ENCODE measurements around the gene FBN3.
"Not testable (repeated sequence)": the region's sequence is repeated elsewhere in the genome, so short reads cannot be mapped to it uniquely, and the experiment has no call there.

FBN3 gene

DNA sequence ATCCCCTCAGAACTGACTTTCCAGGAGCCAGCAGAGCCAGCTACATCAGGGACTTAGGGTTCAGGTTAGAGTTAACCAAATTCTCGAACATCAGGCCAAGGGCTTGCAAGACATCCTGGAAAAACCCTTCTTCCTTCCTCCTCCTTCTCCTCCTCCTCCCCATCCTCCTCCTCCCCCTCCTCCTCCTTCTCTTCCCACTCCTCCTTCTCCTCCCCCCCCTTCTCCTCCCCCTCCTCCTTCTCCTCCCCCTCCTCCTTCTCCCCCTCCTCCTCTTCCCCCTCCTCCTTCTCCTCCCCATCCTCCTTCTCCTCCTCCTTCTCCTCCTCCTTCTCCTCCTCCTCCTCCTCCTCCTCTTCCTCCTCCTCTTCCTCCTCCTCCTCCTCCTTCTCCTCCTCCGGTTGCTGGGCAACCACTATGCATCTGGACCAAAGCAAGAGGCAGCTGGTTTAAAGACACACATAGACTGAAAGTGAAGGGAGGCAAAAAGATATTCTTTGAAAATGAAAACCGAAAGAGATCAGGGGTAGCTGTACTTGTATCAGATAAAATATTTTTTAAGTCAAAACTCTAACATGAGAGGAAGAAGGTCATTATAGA, 102.7 kb downstream of the FBN3 start:
- DNase-seq, result no peak

GRCh38 chr19:8045872-8046568, 103.4 kb downstream of the FBN3 start:
- DNase-seq, result no peak

GRCh38 chr19:8044018-8044417, 105.4 kb downstream of the FBN3 start:
- DNase-seq, result no peak

DNA sequence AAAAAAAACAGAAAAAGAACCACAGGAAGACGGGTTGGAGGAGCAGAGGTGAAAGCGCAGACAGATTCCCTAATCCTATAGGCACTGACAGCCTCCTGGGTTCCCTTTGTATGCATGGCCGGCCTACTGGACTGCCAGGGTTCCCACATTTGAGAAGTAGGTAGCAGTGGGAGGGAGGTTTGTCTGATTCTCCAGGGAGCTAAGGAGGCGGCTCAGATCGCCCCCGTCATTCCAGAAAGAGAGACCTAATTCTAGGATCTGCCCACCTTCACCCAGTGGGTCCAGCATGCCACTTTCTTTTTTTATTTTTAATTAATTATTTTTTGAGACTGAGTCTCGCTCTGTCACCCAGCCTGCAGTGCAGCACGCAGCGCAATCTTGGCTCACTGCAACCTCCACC, 106.5 kb downstream of the FBN3 start:
- no peak for DNase-seq

GRCh38 chr19:8041531-8041931, 107.9 kb downstream of the FBN3 start:
- DNase-seq, result no peak

- DNase-seq, result no peak
Measured at GRCh38 chr19:8039231-8039630, 110.2 kb downstream of the FBN3 start.

- DNase-seq, result no peak
Measured at GRCh38 chr19:8038815-8039214, 110.6 kb downstream of the FBN3 start.

DNA sequence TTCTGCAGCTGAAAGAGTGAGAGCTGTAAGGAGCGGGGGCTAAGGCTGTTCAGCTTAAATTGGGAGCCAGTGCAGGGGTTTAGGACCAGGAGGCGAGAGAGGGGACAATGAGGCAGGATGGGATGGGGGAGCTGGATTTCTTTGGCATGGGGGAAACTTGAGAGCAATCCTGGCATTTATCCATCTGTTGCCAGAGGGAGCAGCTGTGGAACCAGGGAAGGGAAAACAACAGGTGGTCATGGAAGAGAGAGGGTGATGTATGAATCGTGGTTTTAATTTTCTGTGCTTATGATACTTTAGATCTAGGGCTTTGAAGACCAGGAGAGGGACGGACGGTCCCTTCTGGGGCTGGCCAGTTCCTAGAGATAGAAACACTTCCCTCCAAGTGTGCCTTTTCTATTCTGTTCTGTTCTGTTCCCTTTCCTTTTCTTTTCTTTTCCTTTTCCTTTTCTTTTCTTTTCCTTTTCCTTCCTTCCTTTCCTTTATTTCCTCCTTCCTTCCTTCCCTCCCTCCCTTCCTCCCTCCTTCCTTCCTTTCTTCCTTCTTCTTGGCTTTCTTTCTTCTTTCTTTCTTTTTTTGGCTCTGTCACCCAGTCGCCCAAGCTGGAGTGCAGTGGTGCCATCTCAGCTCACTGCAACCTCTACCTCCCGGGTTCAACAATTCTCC, 112.8 kb downstream of the FBN3 start:
- DNase-seq, result no peak

DNA sequence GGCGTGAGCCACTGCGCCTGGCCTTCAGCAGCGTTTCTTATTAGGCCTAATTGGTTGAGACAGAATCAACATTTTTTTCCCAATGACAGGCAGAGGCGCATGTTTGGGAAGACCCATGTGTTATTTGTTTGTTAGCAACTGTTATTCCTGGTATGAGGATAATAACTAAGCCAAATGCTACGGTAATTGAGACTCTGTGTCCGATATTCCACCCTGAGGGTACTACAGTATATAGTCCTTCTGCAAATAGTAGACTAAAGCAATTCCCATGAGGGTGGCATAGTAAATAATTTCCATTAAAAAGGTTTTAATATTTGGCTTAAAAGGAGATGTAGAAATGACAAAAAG, 115.2 kb downstream of the FBN3 start:
- DNase-seq, result no peak

DNA sequence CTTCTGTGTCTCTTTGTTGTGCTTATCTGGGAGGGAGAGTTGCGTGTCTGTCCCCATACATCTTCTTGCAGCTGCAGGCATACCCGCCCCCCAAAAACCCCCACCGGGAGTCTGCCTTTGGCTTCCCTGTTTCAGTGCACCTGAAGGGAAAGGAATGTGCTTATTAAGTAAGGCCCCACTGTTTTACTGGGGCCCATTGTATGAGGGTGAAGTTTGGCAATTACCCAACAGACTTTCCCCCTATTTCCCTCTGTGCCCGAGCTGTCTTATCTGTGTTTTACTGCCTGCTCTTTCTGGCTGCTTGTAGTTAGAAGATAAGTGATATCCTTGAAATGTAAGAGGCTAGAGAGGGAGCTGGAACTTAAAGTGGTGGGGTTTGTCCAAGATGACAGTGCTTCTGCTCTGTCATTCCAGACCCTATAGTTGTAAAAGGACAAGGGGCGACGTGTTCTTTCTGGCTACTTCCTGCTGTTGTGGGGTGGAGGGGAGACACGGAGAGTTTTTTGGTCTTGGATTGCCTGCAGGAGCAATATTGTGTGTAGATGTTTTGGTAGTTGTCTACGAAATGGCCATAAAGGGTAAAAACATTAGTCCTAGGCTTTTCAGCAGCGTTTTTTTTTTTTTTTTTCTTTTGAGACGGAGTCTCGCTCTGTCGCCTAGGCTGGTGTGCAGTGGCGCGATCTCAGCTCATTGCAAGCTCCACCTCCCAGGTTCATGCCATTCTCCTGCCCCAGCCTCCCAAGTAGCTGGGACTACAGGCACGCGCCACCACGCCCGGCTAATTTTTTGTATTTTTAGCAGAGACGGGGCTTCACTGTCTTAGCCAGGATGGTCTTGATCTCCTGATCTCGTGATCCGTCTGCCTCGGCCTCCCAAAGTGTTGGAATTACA, 115.9 kb downstream of the FBN3 start:
- DNase-seq, result not testable (repeated sequence)

DNA sequence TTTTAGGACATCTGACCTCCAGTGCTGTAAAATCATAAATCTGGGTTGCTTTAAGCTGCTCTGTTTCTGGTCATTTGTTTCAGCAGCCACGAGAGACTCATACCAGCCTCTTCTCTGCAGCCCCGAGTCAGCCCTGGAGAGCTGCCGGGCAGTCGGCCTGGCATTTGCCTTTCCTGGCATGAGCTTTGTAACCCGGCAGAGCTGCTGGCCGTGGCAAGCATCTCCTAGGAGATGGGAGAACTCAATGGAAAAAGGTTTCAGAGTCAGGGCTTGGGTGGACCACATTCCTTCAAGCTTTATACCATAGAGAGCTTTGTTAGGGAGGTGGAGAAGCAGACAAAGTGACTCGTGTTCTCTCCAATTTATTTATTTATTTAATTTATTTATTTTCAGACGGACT, 118.4 kb downstream of the FBN3 start:
- no peak for DNase-seq

DNA sequence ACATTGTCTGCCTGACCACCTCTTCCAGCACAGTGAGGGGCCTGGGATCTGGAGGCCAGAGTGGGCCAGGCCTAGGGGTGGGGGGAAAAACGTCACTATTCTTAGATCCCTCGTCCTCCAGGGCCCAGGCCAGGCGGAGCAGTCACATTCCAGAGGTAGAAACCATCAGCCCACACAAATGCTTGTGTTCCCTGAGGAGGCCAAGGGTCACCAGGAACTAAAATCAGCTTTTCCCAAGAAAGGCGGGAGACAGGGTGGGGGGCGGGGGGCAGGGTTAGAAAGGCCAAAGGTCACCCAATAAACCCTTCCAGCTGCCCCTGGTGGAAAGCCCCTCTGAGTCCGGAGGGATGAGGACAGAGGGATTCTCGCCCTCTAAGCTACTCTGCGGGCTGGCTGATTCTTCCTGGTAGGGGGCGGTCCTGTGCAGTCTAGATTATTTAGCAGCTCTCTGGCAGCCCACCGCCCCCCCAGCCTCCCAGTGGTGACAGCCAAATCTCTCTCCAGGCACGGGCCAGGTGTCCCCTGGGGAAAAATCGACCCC, 120.4 kb downstream of the FBN3 start:
- DNase-seq, result no peak

GRCh38 chr19:8025316-8025715, 124.1 kb downstream of the FBN3 start:
- DNase-seq, result no peak

- not testable (repeated sequence) for DNase-seq
Measured at GRCh38 chr19:8024256-8024655, 125.1 kb downstream of the FBN3 start.

GRCh38 chr19:8023371-8023770, 126.0 kb downstream of the FBN3 start:
- DNase-seq, result no peak

DNA sequence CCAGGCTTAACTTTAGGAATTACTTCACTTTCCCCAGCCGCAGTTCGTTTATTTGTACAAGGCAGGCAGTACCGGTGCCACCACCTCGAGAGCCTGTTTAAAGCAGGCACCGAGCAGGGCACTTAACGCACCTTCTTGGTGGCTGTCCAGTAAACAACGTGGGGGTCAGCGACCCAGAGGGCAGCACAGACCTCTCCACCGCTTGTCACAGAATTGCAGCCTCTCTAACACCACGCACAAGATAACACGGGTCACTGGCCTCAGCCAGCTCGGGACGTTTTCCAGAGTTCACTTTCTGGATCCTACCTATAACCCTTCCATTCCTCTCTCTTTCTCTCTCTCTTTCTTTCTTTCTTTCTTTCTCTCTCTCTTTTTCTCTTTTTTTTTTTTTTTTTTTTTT, 127.1 kb downstream of the FBN3 start:
- no peak for DNase-seq

- no peak for DNase-seq
Measured at GRCh38 chr19:8021374-8021773, 128.0 kb downstream of the FBN3 start.

DNA sequence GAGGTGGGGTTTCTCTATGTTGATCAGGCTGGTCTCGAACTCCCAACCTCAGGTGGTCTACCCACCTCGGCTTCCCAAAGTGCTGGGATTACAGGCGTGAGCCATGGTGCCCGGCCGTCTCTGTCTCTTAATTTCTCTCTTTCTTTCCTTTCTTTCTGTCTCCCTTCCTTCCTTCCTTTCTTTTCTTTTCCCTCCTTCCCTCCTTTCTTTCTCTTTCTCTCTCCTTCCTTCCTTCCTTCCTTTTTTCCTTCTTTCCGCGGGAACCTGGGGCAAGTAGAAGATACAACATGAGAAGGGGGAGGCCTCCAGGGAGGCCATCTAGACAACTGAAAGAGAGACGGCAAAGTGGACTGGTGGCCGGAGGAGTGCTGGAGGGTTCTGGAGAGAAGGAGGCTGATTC, 128.7 kb downstream of the FBN3 start:
- DNase-seq, result no peak

GRCh38 chr19:8017808-8018207, 131.6 kb downstream of the FBN3 start:
- DNase-seq, result no peak
